Liver (tissue), 9 donors: Measurements from ENCODE around the gene ECI2. TPM values are rescaled to one million over a fixed set of nuclear protein-coding genes. Genes with fewer than 3 reads are reported as not detected.
"Not testable (repeated sequence)": the region's sequence is repeated elsewhere in the genome, so short reads cannot be mapped to it uniquely, and the experiment has no call there.

Experiments
- DNase-seq: peaks from one replicate; pipeline ENCODE4 v3.0.0-alpha.2; 2017; ENCODE audit warnings: low spot score
- H3K27ac ChIP-seq, 2 donors: one replicate each; pipeline ENCODE4 v1.7.0; 2013; ENCODE audit warnings: inconsistent platforms in 2 of 2, low read length in 2 of 2, control low read depth in 1 of 2, low read depth in 1 of 2, mild to moderate bottlenecking in 1 of 2
- H3K27me3 ChIP-seq, 4 donors: one replicate each; pipeline versions ENCODE4 v1.6.1 to v1.7.0; 2013; ENCODE audit warnings: low read length in 3 of 4, inconsistent platforms in 1 of 4, mild to moderate bottlenecking in 1 of 4, moderate library complexity in 1 of 4; ENCODE audit not compliant: control insufficient read depth in 4 of 4, insufficient read depth in 4 of 4
- H3K36me3 ChIP-seq, 4 donors: one replicate each; pipeline versions ENCODE4 v1.6.1 to v1.7.0; 2013; ENCODE audit warnings: low read length in 3 of 4, mild to moderate bottlenecking in 3 of 4, low read depth in 1 of 4, moderate library complexity in 1 of 4; ENCODE audit not compliant: control insufficient read depth in 4 of 4, insufficient read depth in 3 of 4
- H3K4me1 ChIP-seq, 4 donors: one replicate each; pipeline versions ENCODE4 v1.6.1 to v1.7.0; 2013; ENCODE audit warnings: low read length in 3 of 4, mild to moderate bottlenecking in 3 of 4, moderate library complexity in 1 of 4; ENCODE audit not compliant: control insufficient read depth in 4 of 4, insufficient read depth in 4 of 4
- H3K4me3 ChIP-seq, 3 donors: one replicate each; pipeline versions ENCODE4 v1.6.1 to v1.7.0; 2013; ENCODE audit warnings: low read length in 3 of 3, control low read depth in 1 of 3, low read depth in 1 of 3, mild to moderate bottlenecking in 1 of 3
- H3K9ac ChIP-seq, 2 donors: one replicate each; pipeline ENCODE4 v1.7.0; 2013; ENCODE audit warnings: low read length in 2 of 2, mild to moderate bottlenecking in 2 of 2, moderate library complexity in 2 of 2, control low read depth in 1 of 2, low read depth in 1 of 2
- H3K9me3 ChIP-seq, 4 donors: one replicate each; pipeline versions ENCODE4 v1.6.1 to v1.7.0; 2013; ENCODE audit warnings: low read length in 3 of 4; ENCODE audit not compliant: control insufficient read depth in 4 of 4
- HNF4A ChIP-seq, 2 donors: conservative IDR thresholded peaks; 2 replicates each; pipeline ENCODE4 v1.6.1; 2016; ENCODE audit warnings: antibody characterized with exemption in 2 of 2, mild to moderate bottlenecking in 2 of 2
- HNF4G ChIP-seq: IDR thresholded peaks from 2 replicates; pipeline ENCODE4 v1.6.1; 2016; ENCODE audit warnings: antibody characterized with exemption
- NR2F2 ChIP-seq: IDR thresholded peaks from 2 replicates; pipeline ENCODE4 v1.6.1; 2016; ENCODE audit warnings: antibody characterized with exemption
- RAD21 ChIP-seq, 2 donors: IDR thresholded peaks; 2 replicates each; pipeline ENCODE4 v1.6.1; 2016; ENCODE audit warnings: antibody characterized with exemption in 2 of 2, mild to moderate bottlenecking in 2 of 2
- SP1 ChIP-seq: IDR thresholded peaks from 2 replicates; pipeline ENCODE4 v1.6.1; 2018; ENCODE audit warnings: antibody characterized with exemption, mild to moderate bottlenecking
- TAF1 ChIP-seq: conservative IDR thresholded peaks from 2 replicates; pipeline ENCODE4 v1.6.1; 2016; ENCODE audit warnings: antibody characterized with exemption, mild to moderate bottlenecking
- YY1 ChIP-seq: IDR thresholded peaks from 2 replicates; pipeline ENCODE4 v1.6.1; 2016; ENCODE audit warnings: antibody characterized with exemption, mild to moderate bottlenecking
- WGBS: extraction: QIAGEN DNeasy Blood & Tissue Kit; methylation state at CpG from one replicate; pipeline ENCODE4 v1.1.7; 2013; 5-methylcytosine and 5-hydroxymethylcytosine counted together
- polyA plus RNA-seq, 2 donors: library from polyadenylated mRNA; stranded (reverse) in 1 of 2; unstranded in 1 of 2; fragments of 200-250 nt in 1 of 2; fragments of >200 nt in 1 of 2; fragmentation: Nextera tagmentation in 1 of 2; extraction: Ambion mirVana in 1 of 2; gene quantifications; one replicate each; pipeline versions ENCODE4 v1.2.1 to v1.2.3, GENCODE V29; 2013 to 2015
- total RNA-seq, 2 donors: library from RNA; depleted of rRNA; stranded (reverse); fragments of >200 nt; gene quantifications; one replicate each; pipeline ENCODE4 v1.2.3, GENCODE V29; 2014
- TF ChIP-seq, protein P1 (sequence below): IDR thresholded peaks from 2 replicates; pipeline ENCODE4 v1.6.1; 2016; ENCODE audit warnings: antibody characterized with exemption
- TF ChIP-seq, protein P2 (sequence below): IDR thresholded peaks from 2 replicates; pipeline ENCODE4 v1.6.1; 2016; ENCODE audit warnings: antibody characterized with exemption
- TF ChIP-seq, protein P3 (sequence below): fragments of 150-350 bp; IDR thresholded peaks from 2 replicates; pipeline ENCODE4 v1.5.1; 2017; ENCODE audit warnings: improper control_type of control experiment, low read depth, low read length; ENCODE audit not compliant: missing input control
- TF ChIP-seq, protein P4 (sequence below): IDR thresholded peaks from 2 replicates; pipeline ENCODE4 v1.6.1; 2016; ENCODE audit warnings: antibody characterized with exemption
- donor health status: healthy.
- donor health status: healthy.
- donor health status: healthy.
- donor health status: healthy.
- donor health status: healthy.

The ECI2 gene
- total and polyA plus RNA-seq, 4 donors = 79.5 to 158 (median 126) TPM

DNA sequence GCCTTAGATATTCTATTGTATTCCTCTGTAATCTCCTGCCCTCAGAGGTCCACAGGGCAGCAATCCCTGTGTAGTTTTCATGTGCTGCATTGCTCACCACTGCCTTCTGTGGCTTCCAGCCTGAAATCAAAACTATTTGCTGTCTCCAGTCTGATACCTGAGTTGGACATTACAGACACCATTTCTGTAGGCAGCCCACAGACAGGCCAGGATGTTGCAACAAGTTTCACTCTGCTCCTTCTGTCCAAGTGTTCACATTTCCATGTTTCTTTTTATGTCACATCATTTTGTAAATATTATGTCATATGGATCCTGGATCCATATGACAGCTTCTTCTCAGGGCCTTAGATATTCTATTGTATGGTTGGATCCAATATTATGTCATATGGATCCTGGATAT is 21.7 kb downstream of the ECI2 start:
- TF ChIP-seq, protein P1, sequence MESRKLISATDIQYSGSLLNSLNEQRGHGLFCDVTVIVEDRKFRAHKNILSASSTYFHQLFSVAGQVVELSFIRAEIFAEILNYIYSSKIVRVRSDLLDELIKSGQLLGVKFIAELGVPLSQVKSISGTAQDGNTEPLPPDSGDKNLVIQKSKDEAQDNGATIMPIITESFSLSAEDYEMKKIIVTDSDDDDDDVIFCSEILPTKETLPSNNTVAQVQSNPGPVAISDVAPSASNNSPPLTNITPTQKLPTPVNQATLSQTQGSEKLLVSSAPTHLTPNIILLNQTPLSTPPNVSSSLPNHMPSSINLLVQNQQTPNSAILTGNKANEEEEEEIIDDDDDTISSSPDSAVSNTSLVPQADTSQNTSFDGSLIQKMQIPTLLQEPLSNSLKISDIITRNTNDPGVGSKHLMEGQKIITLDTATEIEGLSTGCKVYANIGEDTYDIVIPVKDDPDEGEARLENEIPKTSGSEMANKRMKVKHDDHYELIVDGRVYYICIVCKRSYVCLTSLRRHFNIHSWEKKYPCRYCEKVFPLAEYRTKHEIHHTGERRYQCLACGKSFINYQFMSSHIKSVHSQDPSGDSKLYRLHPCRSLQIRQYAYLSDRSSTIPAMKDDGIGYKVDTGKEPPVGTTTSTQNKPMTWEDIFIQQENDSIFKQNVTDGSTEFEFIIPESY = no peak
- no peak for TF ChIP-seq YY1
- Histone ChIP-seq H3K36me3 (peaks cover 0 to 39% (median 29%) of the 10 kb centered on the region in 4 donors), H3K4me1 (no peaks in the 10 kb centered on the region), H3K27me3 (no peaks in the 10 kb centered on the region), H3K9ac (no peak overlapping the region), H3K4me3 (no peak overlapping the region), H3K27ac (no peak overlapping the region), H3K9me3 (peaks cover 0 to 4% (median under 1%) of the 10 kb centered on the region in 4 donors)
- DNase-seq = no peak

DNA sequence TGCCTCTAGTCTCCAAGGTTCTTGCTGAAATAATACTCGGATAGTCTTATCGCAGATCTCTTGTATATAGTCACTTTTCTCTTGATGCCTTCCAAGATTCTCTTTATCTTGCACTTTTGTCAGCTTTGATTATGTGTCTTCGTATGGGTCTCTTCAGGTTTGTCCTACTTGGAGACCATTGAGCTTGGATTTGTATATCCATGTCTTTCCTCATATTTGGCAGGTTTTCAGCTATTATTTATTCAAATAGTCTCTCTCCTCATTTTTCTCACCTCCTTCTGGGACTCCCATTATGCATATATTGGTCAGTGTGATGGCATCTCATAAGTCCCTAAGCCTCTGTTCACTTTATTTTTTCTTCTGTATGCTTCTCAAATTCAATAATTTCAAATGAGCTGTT is 23.0 kb downstream of the ECI2 start:
- Histone ChIP-seq H3K4me3 (no peak overlapping the region), H3K4me1 (no peaks in the 10 kb centered on the region), H3K27ac (no peak overlapping the region), H3K9me3 (peaks cover 0 to 4% (median under 1%) of the 10 kb centered on the region in 4 donors), H3K9ac (no peak overlapping the region), H3K27me3 (no peaks in the 10 kb centered on the region), H3K36me3 (peaks cover 0 to 28% (median 21%) of the 10 kb centered on the region in 4 donors)
- no peak for TF ChIP-seq NR2F2
- no peak for TF ChIP-seq TAF1
- TF ChIP-seq SP1 = no peak
- TF ChIP-seq, protein P2, sequence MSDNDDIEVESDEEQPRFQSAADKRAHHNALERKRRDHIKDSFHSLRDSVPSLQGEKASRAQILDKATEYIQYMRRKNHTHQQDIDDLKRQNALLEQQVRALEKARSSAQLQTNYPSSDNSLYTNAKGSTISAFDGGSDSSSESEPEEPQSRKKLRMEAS = no peak
- no peak for TF ChIP-seq RAD21 (IDR thresholded peaks at IDR 0.05)
- no peak for TF ChIP-seq HNF4G
- TF ChIP-seq, protein P3, sequence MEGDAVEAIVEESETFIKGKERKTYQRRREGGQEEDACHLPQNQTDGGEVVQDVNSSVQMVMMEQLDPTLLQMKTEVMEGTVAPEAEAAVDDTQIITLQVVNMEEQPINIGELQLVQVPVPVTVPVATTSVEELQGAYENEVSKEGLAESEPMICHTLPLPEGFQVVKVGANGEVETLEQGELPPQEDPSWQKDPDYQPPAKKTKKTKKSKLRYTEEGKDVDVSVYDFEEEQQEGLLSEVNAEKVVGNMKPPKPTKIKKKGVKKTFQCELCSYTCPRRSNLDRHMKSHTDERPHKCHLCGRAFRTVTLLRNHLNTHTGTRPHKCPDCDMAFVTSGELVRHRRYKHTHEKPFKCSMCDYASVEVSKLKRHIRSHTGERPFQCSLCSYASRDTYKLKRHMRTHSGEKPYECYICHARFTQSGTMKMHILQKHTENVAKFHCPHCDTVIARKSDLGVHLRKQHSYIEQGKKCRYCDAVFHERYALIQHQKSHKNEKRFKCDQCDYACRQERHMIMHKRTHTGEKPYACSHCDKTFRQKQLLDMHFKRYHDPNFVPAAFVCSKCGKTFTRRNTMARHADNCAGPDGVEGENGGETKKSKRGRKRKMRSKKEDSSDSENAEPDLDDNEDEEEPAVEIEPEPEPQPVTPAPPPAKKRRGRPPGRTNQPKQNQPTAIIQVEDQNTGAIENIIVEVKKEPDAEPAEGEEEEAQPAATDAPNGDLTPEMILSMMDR = no peak
- TF ChIP-seq, protein P4, sequence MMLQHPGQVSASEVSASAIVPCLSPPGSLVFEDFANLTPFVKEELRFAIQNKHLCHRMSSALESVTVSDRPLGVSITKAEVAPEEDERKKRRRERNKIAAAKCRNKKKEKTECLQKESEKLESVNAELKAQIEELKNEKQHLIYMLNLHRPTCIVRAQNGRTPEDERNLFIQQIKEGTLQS = no peak
- TF ChIP-seq, protein P1 = no peak
- no peak for TF ChIP-seq HNF4A (conservative IDR thresholded peaks at IDR 0.05)
- 97% methylated on average over 3 of the region's 3 CpGs for WGBS
- no peak for DNase-seq

DNA sequence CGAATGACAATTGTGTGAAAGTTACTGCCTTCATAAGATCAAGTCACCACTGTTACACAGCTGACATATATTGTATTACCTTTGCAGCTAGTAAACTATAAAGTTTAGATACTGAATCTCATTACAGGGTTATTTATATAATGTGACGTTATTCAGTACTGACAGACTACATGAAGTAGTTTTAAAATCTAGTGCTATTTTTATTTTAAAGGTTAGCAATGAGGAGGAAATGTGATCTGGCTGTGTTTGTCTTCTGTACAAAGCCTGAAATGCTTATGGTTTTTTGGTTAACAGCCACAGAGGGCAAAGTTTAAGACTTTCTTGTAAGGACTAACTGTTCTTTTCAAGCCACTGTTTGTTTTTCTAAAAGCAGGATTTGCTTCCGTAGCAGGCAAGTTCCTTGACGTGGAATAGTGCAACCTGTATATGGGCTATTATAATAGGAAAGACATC is 26.0 kb downstream of the ECI2 start:
- not testable (repeated sequence) for H3K9me3 ChIP-seq, DNase-seq, H3K27me3 ChIP-seq, H3K27ac ChIP-seq, H3K4me1 ChIP-seq, H3K9ac ChIP-seq, H3K4me3 ChIP-seq, H3K36me3 ChIP-seq
- peak; percentile 69 for TF ChIP-seq NR2F2
- WGBS = 67% methylated on average over 4 of the region's 4 CpGs
